Diencephalon (tissue), 1 donor: ENCODE results near the gene XPO1. TPM values are rescaled to one million over a fixed set of nuclear protein-coding genes. Genes with fewer than 3 reads are reported as not detected.

Source experiments
- total RNA-seq: library from RNA; depleted of rRNA; stranded (reverse); fragments of >200 nt; gene quantifications from one replicate; pipeline ENCODE4 v1.2.3, GENCODE V29; 2014

XPO1 gene
- 481 TPM for total RNA-seq

DNA sequence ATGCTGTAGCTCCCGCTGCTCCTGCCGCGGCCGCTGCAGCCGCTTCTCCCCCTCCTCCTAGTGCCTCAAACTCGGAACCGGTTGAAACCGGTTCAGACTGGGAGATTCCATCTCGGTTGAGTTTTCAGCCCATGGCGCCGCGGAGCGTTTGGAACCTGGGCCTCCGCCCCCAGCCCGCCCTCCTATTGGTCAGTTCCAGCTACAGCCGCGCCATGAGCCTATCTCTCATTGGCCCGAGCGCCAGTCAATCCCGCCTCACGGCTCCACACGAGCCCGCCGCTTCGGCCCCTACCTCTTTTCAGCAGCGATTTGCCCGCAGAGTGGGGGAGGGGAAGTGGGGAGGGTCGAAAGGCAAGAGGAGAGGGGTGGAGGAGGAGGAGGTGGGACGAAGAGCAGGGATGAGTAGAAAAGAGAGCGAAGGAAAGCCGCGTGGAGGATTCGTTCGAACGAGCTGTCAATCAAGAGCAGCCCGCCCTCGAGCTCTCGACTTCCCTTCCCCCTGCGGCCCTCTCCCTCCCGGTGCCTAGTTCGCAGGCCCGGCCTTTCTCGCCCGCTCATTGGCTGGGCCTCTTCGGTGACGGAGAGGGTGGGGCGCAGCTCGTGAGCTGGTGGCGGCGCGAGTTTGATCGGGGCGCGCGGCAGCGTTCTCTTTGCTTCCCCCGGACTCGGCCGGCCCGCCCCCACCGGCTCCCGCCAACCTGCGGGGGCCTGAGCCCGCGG is at the start of gene XPO1:
XPO1 (minus strand) TSS at position 157 of the 720 bp plus-strand sequence. CDS start 4,459 bp downstream, outside the sequence.

DNA sequence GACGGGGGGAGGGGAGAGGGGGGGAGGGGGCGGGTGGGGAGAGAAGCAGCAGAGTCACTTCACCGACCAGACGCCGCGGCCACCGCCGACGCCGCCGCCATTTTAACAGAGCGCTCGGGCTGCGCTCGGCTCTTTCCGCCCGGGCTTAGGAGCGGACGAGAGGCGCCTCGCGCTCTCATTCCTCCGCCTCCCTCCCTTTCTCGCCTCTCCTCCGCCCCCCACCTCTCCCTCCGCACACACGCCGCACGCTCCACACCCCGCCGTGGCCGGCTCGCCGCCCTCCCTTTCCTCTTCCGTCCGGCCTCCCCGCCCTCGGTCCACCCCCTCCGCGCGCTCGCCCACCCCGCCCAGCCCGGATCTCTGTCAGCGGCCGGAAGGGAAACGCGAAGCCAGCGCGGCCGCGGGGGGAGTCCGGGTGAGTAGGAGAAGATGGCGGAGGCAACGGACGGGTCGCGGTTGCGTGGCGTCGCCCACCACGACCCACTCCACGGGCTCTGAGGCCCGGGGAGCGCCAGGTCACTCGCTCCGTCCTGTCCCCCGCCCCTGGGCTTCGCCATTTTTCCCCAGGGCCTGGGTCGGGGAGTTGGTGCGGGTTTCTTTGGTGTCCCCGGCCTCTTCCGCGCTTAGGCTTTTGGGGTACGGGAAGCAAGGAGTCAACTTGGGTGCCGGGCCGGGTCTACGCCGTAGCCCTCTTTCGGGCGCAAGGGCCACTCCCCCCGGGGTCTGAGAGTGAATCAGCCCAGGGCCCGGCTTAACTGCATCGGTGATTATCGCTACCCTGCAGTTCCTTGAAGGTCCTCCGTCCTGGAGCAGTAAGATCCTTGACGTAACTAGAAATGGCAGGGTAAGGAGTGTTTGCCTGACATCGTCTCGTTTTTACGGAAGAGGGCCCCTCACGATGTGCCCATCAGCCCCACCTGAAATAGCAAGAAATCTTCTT is 66.9 kb downstream of the XPO1 start, which contains the start of gene USP34:
USP34 (minus strand) TSS at position 123 of the 940 bp plus-strand sequence. CDS start 395 bp downstream, outside the sequence.

Other genes starting within 250 kb of the XPO1 start
- 196 TPM for gene USP34, start 67.3 kb downstream of the XPO1 start, total RNA-seq